HepG2 (cell line): Measurements from ENCODE around the gene SLX9. TPM values are rescaled to one million over a fixed set of nuclear protein-coding genes. Genes with fewer than 3 reads are reported as not detected.

Experiments
- ATAC-seq: fragments of 200-7000 bp; cut with Tn5 transposase; 3 replicates; pipeline ENCODE4 v1.9.1; 2020; ENCODE audit warnings: mild to moderate bottlenecking, moderate library complexity
- BruUV-seq: library from RNA; stranded (reverse); fragments of 400-500 nt; replicated peaks from 2 replicates; lab custom pipeline; 2021; lab: Mats Ljungman, UMichigan
- CTCF ChIA-PET: fragments of 300-600 bp; formaldehyde crosslinking; extraction: SDS; loops from one replicate; lab custom pipeline; 2021; ENCODE audit warnings: low total read pairs, inconsistent platforms, low intra/inter-chr PET ratio; lab: Yijun Ruan, JAX
- POLR2A ChIA-PET: fragments of 350-600 bp; sonication (Branson Sonifier 250); formaldehyde crosslinking; loops from one replicate; lab custom pipeline; 2020; ENCODE audit warnings: antibody characterized with exemption, inconsistent platforms; lab: Yijun Ruan, JAX
- DNase-seq: peaks from one replicate; pipeline ENCODE4 v3.0.0-alpha.2; 2015; ENCODE audit warnings: low spot score
- FAIRE-seq: peaks from 3 replicates; lab custom pipeline; 2011; peaks lifted over from hg19 to GRCh38; lab: Jason Lieb, UNC
- H2AFZ ChIP-seq: one replicate; pipeline ENCODE4 v1.6.1; 2011; ENCODE audit warnings: low read length, inconsistent platforms
- H3K27ac ChIP-seq: fragments of 300-600 bp; 3 replicates; pipeline ENCODE4 v1.8.0; 2011; ENCODE audit warnings: mixed run types, mild to moderate bottlenecking, mixed read lengths, low read length, inconsistent platforms; ENCODE audit not compliant: insufficient read depth; ENCODE audit errors: extremely low read length
- H3K27me3 ChIP-seq, 2 experiments: fragments of 200-600 bp in 1 of 2; 2 replicates in 1 of 2; 3 replicates in 1 of 2; pipeline versions ENCODE4 v1.6.0 to v1.8.0; 2011; ENCODE audit warnings: low read length in 2 of 2, mild to moderate bottlenecking in 2 of 2, moderate library complexity in 2 of 2, inconsistent platforms in 1 of 2; ENCODE audit not compliant: insufficient read depth in 2 of 2, control insufficient read depth in 1 of 2
- H3K36me3 ChIP-seq, 2 experiments: fragments of 200-600 bp in 1 of 2; replicated peaks in 1 of 2; 2 replicates in 1 of 2; 3 replicates in 1 of 2; pipeline versions ENCODE4 v1.5.1 to v1.8.0; 2011; ENCODE audit warnings: low read length in 2 of 2, inconsistent platforms in 1 of 2; ENCODE audit not compliant: insufficient read depth in 2 of 2, control insufficient read depth in 1 of 2
- H3K4me1 ChIP-seq: 2 replicates; pipeline ENCODE4 v1.5.1; 2012; ENCODE audit warnings: low read length, inconsistent platforms; ENCODE audit not compliant: insufficient read depth
- H3K4me2 ChIP-seq: 2 replicates; pipeline ENCODE4 v1.6.0; 2011; ENCODE audit warnings: low read depth, low read length, inconsistent platforms
- H3K4me3 ChIP-seq, 3 experiments: fragments of 200-600 bp in 1 of 3; sonication (generic), shearing (Covaris generic) in 1 of 3; replicated peaks in 1 of 3; 2 replicates each; pipeline ENCODE4 v1.5.1; 2011 to 2016; ENCODE audit warnings: low read length in 3 of 3, inconsistent platforms in 2 of 3, low read depth in 2 of 3, mild to moderate bottlenecking in 2 of 3, control low read depth in 1 of 3, mixed read lengths in 1 of 3; ENCODE audit not compliant: insufficient read depth in 1 of 3
- H3K79me2 ChIP-seq: one replicate; pipeline ENCODE4 v1.6.1; 2011; ENCODE audit warnings: low read length, inconsistent platforms; ENCODE audit not compliant: insufficient read depth
- H3K9ac ChIP-seq: 2 replicates; pipeline ENCODE4 v1.6.0; 2011; ENCODE audit warnings: mild to moderate bottlenecking, low read depth, low read length, inconsistent platforms; ENCODE audit not compliant: insufficient read depth
- H3K9me3 ChIP-seq: 2 replicates; pipeline ENCODE4 v1.5.1; 2012; ENCODE audit warnings: mild to moderate bottlenecking, low read length
- H4K20me1 ChIP-seq: 2 replicates; pipeline ENCODE4 v1.6.0; 2011; ENCODE audit warnings: inconsistent platforms, mild to moderate bottlenecking, low read length, moderate library complexity; ENCODE audit not compliant: insufficient read depth
- BHLHE40 ChIP-seq: IDR thresholded peaks from 2 replicates; pipeline ENCODE4 v1.6.1; 2011; ENCODE audit warnings: low read length, improper control_type of control experiment
- SALL1 ChIP-seq: sonication (generic); formaldehyde crosslinking; IDR thresholded peaks from 2 replicates; pipeline ENCODE4 v1.8.0; 2022; ENCODE audit warnings: mild to moderate bottlenecking, missing genetic modification reagents
- ZFP90 ChIP-seq: sonication (generic); formaldehyde crosslinking; IDR thresholded peaks from 2 replicates; pipeline ENCODE4 v1.8.0; 2022; ENCODE audit warnings: missing genetic modification reagents, mild to moderate bottlenecking, inconsistent platforms, borderline replicate concordance
- ZNF687 ChIP-seq: sonication (generic); formaldehyde crosslinking; IDR thresholded peaks from 2 replicates; pipeline ENCODE4 v1.5.1; 2020; ENCODE audit warnings: mild to moderate bottlenecking, missing genetic modification reagents, moderate library complexity
- ZNF746 ChIP-seq: sonication (generic); formaldehyde crosslinking; IDR thresholded peaks from 2 replicates; pipeline ENCODE4 v1.8.0; 2022; ENCODE audit warnings: mild to moderate bottlenecking, missing genetic modification reagents
- WGBS: methylation state at CpG from one replicate; pipeline ENCODE4 v1.1.6; 2017; ENCODE audit warnings: low lambda C conversion rate; 5-methylcytosine and 5-hydroxymethylcytosine counted together
- in situ Hi-C: cut with HindIII; loops from 2 replicates; pipeline ENCODE4 v1.10.0; 2017; ENCODE audit warnings: low pct_unique_long_range_greater_than_20kb; ENCODE audit not compliant: extremely low pct_ligation_motif_present
- intact Hi-C: fragments of 100-400 bp; cut with micrococcal nuclease; formaldehyde crosslinking; loops from one replicate; pipeline ENCODE4 v1.10.0; 2022; ENCODE audit not compliant: unreplicated experiment
- polyA plus RNA-seq, 8 experiments: library from polyadenylated mRNA; depleted of rRNA in 3 of 8; stranded (reverse) in 7 of 8; unstranded in 1 of 8; fragments of >200 nt; fragmentation: Illumina TruSeq in 4 of 8; extraction: Trizol in 4 of 8; gene quantifications; 2 replicates each; pipeline versions ENCODE4 v1.2.1 to v1.2.3, GENCODE V29; 2011 to 2016; ENCODE audit warnings: low read depth in 4 of 8, missing spikeins in 1 of 8, mixed read lengths in 1 of 8; ENCODE audit not compliant: insufficient read depth in 1 of 8
- total RNA-seq, 5 experiments: library from RNA; depleted of rRNA; stranded (reverse); fragments of >200 nt; fragmentation: Illumina TruSeq; extraction: Trizol; gene quantifications; 2 replicates each; pipeline ENCODE4 v1.2.3, GENCODE V29; 2016; ENCODE audit warnings: low read depth in 1 of 5
- TF ChIP-seq, protein P1 (sequence below): IDR thresholded peaks from 2 replicates; pipeline ENCODE4 v1.6.1; 2012; ENCODE audit warnings: inconsistent platforms

SLX9 gene
- total and polyA plus RNA-seq, 2 of the 13 experiments (the other 11 are each of a cell fraction or from before 2014, with no cell fraction given): 21.0 to 47.1 TPM

- Histone ChIP-seq H3K27ac (no peak overlapping the region), H2AFZ (no peak overlapping the region), H3K79me2 (no peaks in the 10 kb centered on the region), H3K9me3 (no peaks in the 10 kb centered on the region), H3K4me3 (no peak overlapping the region), H3K4me1 (peaks cover 73% of the 10 kb centered on the region), H3K9ac (no peak overlapping the region), H3K4me2 (no peak overlapping the region), H3K27me3 (peaks cover 1 to 11% of the 10 kb centered on the region in 2 experiments; a peak in 3 of 5 replicates), H3K36me3 (no peaks in the 10 kb centered on the region), H4K20me1 (no peaks in the 10 kb centered on the region)
- POLR2A ChIA-PET: interaction anchor here (0.9 kb wide), 1 partner anchor 22 kb away, joined by 3 read pairs; no protein-coding TSS in a partner anchor
- CTCF ChIA-PET: no interaction called here
- no TSS peak for BruUV-seq
- FAIRE-seq: no peak
- no peak for ATAC-seq
- DNase-seq: no peak
- 40% methylated on average over 9 of the region's 9 CpGs for WGBS
- in situ Hi-C loops: no loop called here
- intact Hi-C loops: no loop called here
- TF ChIP-seq, protein P1, sequence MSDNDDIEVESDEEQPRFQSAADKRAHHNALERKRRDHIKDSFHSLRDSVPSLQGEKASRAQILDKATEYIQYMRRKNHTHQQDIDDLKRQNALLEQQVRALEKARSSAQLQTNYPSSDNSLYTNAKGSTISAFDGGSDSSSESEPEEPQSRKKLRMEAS: peak; percentile 69
- TF ChIP-seq ZNF687 (CRISPR knock-in tag) (peak; percentile 31; the same call in 1 of the 2 replicates), BHLHE40 (0 out of 2 replicates have a peak, but pooled peaks have one; percentile 14), SALL1 (peak; percentile 23; the same call in 1 of the 2 replicates), ZFP90 (CRISPR knock-in tag) (no peak), ZNF746 (no peak)
Measured at GRCh38 chr21:45006536-45007095, 66.8 kb downstream of the SLX9 start.
